Activated T-cell treated with anti-CD3 and anti-CD28 coated beads, Interleukin-2, amount 50 U/mL, for 72 hours (primary cell): ENCODE results near the gene SOX8. TPM values are rescaled to one million over a fixed set of nuclear protein-coding genes. Genes with fewer than 3 reads are reported as not detected.

Experiments
- ATAC-seq, 2 donors: fragments of 150-1000 bp; cut with Tn5 transposase; replicated peaks in 1 of 2; 2 replicates each; pipeline ENCODE4 v1.10.0; 2021; ENCODE audit warnings: moderate library complexity in 2 of 2, mild to moderate bottlenecking in 1 of 2
- DNase-seq, 2 donors: peaks; one replicate each; pipeline ENCODE4 v3.0.0; 2021 to 2022; ENCODE audit warnings: mixed read lengths in 1 of 2
- H3K27ac Mint-ChIP-seq: one replicate; pipeline ENCODE4 v1.8.0; 2022; ENCODE audit warnings: mild to moderate bottlenecking, moderate library complexity, mixed read lengths
- H3K27me3 Mint-ChIP-seq: one replicate; pipeline ENCODE4 v1.8.0; 2022; ENCODE audit warnings: low read depth, mixed read lengths
- H3K36me3 Mint-ChIP-seq, 2 donors: one replicate each; pipeline ENCODE4 v1.8.0; 2022; ENCODE audit warnings: mixed read lengths in 2 of 2, mild to moderate bottlenecking in 1 of 2; ENCODE audit not compliant: insufficient read depth in 2 of 2
- H3K4me1 Mint-ChIP-seq: one replicate; pipeline ENCODE4 v1.8.0; 2022; ENCODE audit warnings: low read depth, mixed read lengths
- H3K4me3 Mint-ChIP-seq, 2 donors: one replicate each; pipeline ENCODE4 v1.8.0; 2022; ENCODE audit warnings: mild to moderate bottlenecking in 2 of 2, mixed read lengths in 2 of 2, moderate library complexity in 2 of 2
- H3K9me3 Mint-ChIP-seq, 2 donors: one replicate each; pipeline ENCODE4 v1.8.0; 2022; ENCODE audit warnings: mixed read lengths in 2 of 2
- total RNA-seq, 2 donors: library from RNA; stranded (reverse); gene quantifications; one replicate each; pipeline ENCODE4 v1.2.3, GENCODE V29; 2022

SOX8 gene
- total RNA-seq, 2 donors from 2014 or later, result 1.8 to 2.1 TPM

DNA sequence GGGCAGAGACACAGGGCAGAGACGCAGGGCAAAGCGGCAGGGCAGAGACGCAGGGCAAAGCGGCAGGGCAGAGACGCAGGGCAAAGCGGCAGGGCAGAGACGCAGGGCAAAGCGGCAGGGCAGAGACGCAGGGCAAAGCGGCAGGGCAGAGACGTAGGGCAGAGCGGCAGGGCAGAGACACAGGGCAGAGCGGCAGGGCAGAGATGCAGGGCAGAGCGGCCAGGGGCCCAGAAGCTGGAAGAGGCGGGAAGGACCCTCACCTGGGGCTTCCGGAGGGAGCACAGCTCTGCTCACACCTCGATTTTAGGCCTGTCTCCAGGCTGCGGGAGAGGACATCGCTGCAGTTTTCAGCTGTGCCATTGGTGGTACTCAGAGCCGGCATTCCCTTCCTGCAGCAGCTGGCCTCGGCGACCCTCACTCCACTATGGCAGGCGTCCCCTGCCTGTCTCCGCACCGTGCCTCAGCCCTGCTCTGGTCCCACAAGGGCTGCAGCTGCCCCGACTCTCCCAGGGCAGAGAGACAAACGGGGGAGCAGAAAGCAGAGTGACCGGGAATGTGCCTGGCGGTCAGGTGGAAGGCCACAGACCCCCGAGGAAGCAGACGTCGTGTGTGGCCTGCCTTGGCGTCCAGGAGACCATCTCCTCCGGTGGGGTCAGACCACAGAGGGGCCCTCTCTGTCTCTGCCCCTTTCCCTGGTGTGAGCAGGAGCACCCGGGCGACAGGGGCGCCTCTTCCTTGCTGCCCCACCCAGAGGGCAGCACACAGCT lies 29.9 kb downstream of the SOX8 start:
- no peaks in the 10 kb centered on the region for H3K36me3 Mint-ChIP-seq
- no peak for ATAC-seq
- no peak overlapping the region for H3K4me3 Mint-ChIP-seq
- no peak for DNase-seq
- no peaks in the 10 kb centered on the region for H3K9me3 Mint-ChIP-seq
- no peaks in the 10 kb centered on the region for H3K27me3 Mint-ChIP-seq
- no peaks in the 10 kb centered on the region for H3K4me1 Mint-ChIP-seq
- H3K27ac Mint-ChIP-seq, result no peak overlapping the region

- Mint-ChIP-seq H3K36me3 (no peaks in the 10 kb centered on the region), H3K4me1 (no peaks in the 10 kb centered on the region), H3K27ac (no peak overlapping the region), H3K4me3 (no peak overlapping the region), H3K9me3 (no peaks in the 10 kb centered on the region), H3K27me3 (no peaks in the 10 kb centered on the region)
- no peak for DNase-seq
- ATAC-seq, result no peak
Measured at GRCh38 chr16:1012135-1012534, 30.6 kb downstream of the SOX8 start.

DNA sequence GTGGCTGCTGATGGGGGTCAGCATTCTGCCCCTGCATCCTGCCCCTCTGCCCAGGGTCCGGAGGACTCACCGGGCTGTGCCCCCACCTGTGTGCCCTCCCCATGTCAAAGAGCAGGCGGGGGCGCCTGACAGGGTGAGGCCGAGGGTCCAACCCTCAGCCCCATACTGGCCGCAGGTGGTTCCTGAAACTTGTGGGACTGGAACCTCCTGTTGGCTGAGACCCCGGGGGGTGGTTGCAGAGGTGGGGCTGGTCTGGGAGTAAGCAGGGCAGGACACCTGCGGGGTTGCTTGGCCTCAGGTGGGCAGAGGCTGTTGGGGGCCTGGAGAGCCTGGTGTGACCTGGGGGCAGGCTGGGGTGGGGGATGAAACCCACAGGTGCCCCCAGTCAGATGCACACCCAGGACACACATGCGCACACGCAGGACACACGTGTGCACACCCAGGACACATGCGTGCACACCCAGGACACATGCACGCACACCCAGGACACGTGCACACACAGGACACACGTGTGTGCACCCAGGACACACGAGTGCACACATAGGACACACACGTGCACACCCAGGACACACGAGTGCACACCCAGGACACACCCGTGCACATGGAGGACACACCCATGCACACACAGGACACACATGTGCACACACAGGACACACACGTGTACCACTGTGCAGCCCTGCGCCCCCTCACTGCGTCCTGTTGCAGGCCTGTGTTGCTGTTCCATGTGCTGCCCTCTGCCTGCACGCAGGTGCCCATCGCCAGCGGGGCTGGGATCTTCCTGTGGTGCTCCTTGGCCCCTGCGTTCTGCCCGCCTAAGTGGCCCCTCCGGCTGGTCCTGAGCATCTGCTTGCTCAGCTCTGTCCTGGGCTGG lies 31.4 kb downstream of the SOX8 start:
- H3K36me3 Mint-ChIP-seq, result no peaks in the 10 kb centered on the region

DNA sequence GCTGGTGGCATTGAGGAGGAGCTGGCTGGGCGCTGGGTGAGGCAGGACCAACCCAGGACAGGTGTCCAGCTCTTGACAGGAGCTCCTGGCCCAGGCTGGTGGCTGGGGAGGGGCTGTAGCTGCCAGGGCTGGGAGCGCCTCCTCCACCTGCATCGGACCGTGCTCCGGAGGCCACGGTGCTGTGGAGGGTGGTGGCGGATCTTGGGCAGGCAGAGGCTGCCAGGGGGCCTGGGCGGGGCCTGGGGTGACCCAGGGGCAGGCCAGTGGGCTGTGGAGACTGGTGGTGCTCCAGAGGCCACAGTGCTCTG lies 32.0 kb downstream of the SOX8 start:
- ATAC-seq (no peak), DNase-seq (no peak)
- H3K4me1 Mint-ChIP-seq, result no peaks in the 10 kb centered on the region
- H3K27ac Mint-ChIP-seq, result no peak overlapping the region
- no peak overlapping the region for H3K4me3 Mint-ChIP-seq
- H3K9me3 Mint-ChIP-seq, result no peaks in the 10 kb centered on the region
- H3K27me3 Mint-ChIP-seq, result no peaks in the 10 kb centered on the region
- no peaks in the 10 kb centered on the region for H3K36me3 Mint-ChIP-seq

More for the DNA sequence above, 31.4 kb downstream of the SOX8 start:
- Mint-ChIP-seq H3K4me3 (no peak overlapping the region), H3K9me3 (no peaks in the 10 kb centered on the region), H3K27ac (no peak overlapping the region), H3K4me1 (no peaks in the 10 kb centered on the region), H3K27me3 (no peaks in the 10 kb centered on the region)
- ATAC-seq, result no peak
- DNase-seq, result no peak

- DNase-seq (no peak), ATAC-seq (no peak)
- H3K9me3 Mint-ChIP-seq, result no peaks in the 10 kb centered on the region
- no peaks in the 10 kb centered on the region for H3K27me3 Mint-ChIP-seq
- H3K4me1 Mint-ChIP-seq, result no peaks in the 10 kb centered on the region
- H3K27ac Mint-ChIP-seq, result no peak overlapping the region
- H3K4me3 Mint-ChIP-seq, result no peak overlapping the region
- H3K36me3 Mint-ChIP-seq, result no peaks in the 10 kb centered on the region
Measured at GRCh38 chr16:1014221-1014620, 32.7 kb downstream of the SOX8 start.

DNA sequence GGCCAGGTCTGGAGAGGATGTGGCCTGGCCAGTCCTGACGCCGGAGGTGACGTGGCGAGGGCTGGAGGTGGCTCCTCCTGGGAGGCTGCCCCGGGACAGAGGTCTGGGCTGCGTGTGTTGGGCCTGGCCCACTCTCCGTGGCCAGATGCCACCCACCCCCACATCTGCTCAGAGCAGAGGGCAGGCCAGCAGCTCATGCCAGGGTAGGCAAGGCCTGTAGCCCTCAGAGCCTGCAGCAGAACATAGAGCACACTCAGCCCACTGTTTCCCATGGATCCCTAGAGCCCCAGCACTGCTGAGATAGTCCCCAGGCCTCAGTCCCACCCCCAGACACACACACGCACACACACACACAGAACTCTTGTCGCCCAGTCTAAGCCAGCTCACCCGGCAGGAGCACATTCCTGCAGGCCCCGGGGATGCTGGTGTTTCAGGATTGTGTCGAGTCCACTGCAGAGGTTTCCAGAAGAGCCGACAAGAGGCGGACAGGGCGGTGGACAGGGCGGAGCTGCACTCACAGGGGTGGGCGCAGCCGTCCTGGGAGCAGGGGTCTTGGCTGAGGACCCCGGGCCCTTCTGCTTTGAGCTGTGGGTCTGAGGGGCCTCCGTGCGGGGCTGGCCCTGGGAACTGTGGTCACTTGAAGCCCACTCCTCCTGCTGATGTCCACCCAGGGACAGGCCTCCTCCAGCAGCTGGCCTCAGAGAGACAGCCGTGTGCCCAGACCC lies 33.4 kb downstream of the SOX8 start:
- no peaks in the 10 kb centered on the region for H3K4me1 Mint-ChIP-seq
- ATAC-seq (no peak), DNase-seq (no peak)
- H3K9me3 Mint-ChIP-seq, result no peaks in the 10 kb centered on the region
- H3K27ac Mint-ChIP-seq, result no peak overlapping the region
- H3K36me3 Mint-ChIP-seq, result no peaks in the 10 kb centered on the region
- H3K4me3 Mint-ChIP-seq, result no peak overlapping the region
- no peaks in the 10 kb centered on the region for H3K27me3 Mint-ChIP-seq

- no peak for ATAC-seq
- no peaks in the 10 kb centered on the region for H3K4me1 Mint-ChIP-seq
- H3K4me3 Mint-ChIP-seq, result no peak overlapping the region
- H3K9me3 Mint-ChIP-seq, result no peaks in the 10 kb centered on the region
- H3K36me3 Mint-ChIP-seq, result no peaks in the 10 kb centered on the region
- no peak overlapping the region for H3K27ac Mint-ChIP-seq
- no peaks in the 10 kb centered on the region for H3K27me3 Mint-ChIP-seq
- DNase-seq, result no peak
Measured at GRCh38 chr16:1018447-1019198, 37.1 kb downstream of the SOX8 start.

GRCh38 chr16:1019231-1020090 lies 37.9 kb downstream of the SOX8 start:
- no peak for ATAC-seq
- Mint-ChIP-seq H3K36me3 (no peaks in the 10 kb centered on the region), H3K4me1 (no peaks in the 10 kb centered on the region), H3K9me3 (no peaks in the 10 kb centered on the region), H3K27ac (no peak overlapping the region), H3K27me3 (no peaks in the 10 kb centered on the region), H3K4me3 (no peak overlapping the region)
- no peak for DNase-seq

DNA sequence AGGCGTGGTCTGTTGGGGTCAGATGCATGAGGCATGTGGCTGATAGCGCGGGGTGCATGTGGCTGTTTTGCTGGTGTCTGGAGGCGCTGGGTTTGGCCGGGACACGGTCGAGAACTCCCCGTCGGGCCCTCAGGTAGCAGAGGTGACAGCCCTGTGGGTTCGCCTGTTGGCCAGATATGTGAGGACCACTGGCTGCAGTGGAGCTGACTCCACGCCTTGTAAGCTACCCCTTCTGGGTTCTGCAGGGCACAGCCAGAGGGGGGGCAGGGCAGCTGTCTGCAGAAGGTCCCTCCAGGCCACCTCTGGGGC lies 38.5 kb downstream of the SOX8 start:
- Mint-ChIP-seq H3K27me3 (no peaks in the 10 kb centered on the region), H3K27ac (no peak overlapping the region), H3K9me3 (no peaks in the 10 kb centered on the region), H3K4me3 (no peak overlapping the region), H3K36me3 (no peaks in the 10 kb centered on the region), H3K4me1 (no peaks in the 10 kb centered on the region)
- no peak for ATAC-seq
- DNase-seq, result no peak

- Mint-ChIP-seq H3K27me3 (no peaks in the 10 kb centered on the region), H3K4me3 (no peak overlapping the region), H3K36me3 (no peaks in the 10 kb centered on the region), H3K4me1 (no peaks in the 10 kb centered on the region), H3K27ac (no peak overlapping the region), H3K9me3 (no peaks in the 10 kb centered on the region)
- no peak for DNase-seq
- ATAC-seq, result no peak
Measured at GRCh38 chr16:1020591-1020990, 39.0 kb downstream of the SOX8 start.

DNA sequence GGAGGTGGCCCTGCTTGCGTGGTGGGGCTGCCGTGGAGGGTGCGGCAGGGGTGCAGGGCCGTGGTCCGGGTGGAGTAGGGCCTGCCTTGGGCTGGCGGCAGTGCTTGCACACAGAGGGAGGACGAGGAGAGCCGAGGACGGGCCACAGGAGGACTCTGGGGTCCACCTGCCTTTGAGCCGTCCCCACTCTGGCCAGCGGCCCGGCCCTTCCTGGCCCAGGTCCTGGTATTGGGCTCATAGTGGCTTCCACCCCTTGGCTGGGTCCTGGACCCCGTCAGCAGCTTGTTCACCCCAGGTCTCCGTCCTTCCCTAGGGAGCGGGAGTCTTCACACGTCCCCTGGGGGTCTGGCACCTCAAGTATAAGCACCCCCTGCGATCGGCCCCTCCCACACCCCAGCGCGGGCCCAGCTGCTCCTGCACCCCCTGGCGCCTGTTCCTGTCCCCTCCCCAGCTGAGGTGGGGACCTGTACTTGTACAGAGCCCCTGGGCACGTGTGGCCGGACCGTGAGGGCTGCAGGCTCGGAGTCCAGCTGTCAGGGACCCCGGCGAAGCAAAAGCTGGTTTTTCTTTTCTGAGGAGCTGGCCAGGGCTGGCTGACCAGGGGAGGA lies 40.1 kb downstream of the SOX8 start:
- Mint-ChIP-seq H3K36me3 (no peaks in the 10 kb centered on the region), H3K4me3 (no peak overlapping the region), H3K9me3 (no peaks in the 10 kb centered on the region), H3K27me3 (no peaks in the 10 kb centered on the region), H3K4me1 (no peaks in the 10 kb centered on the region), H3K27ac (no peak overlapping the region)
- DNase-seq, result no peak
- ATAC-seq, result no peak

DNA sequence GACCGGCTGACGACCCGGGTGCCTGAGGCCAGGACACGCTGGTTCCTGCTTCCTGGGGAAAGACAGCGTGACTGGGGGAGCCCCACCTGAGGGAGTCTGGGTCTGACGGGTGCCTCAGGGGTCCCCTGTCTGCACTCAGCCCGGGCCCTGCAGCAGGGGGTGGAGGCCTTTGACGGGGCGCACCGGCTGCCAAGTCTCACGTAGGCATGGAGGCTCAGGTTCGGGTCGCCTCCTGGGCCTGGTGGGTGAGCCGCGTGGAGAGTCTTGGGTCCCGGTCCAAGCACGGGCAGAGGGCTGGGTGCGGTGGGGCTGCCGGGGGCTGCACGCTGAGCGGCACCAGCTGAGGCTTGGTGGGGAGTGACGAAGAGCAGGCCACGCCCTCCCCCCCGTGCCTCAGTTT lies 40.9 kb downstream of the SOX8 start:
- no peak overlapping the region for H3K27ac Mint-ChIP-seq
- no peaks in the 10 kb centered on the region for H3K36me3 Mint-ChIP-seq
- no peaks in the 10 kb centered on the region for H3K9me3 Mint-ChIP-seq
- H3K4me1 Mint-ChIP-seq, result no peaks in the 10 kb centered on the region
- no peak overlapping the region for H3K4me3 Mint-ChIP-seq
- DNase-seq (no peak), ATAC-seq (no peak)
- H3K27me3 Mint-ChIP-seq, result no peaks in the 10 kb centered on the region
